Vagina (tissue), 2 donors: Measurements from ENCODE around the gene HOPX. TPM values are rescaled to one million over a fixed set of nuclear protein-coding genes. Genes with fewer than 3 reads are reported as not detected.
A peak's percentile ranks its signal among the peaks of the same experiment; 100 is the strongest.

Experiments used
- DNase-seq, 2 donors: peaks; one replicate each; pipeline ENCODE4 v3.0.0-alpha.2; 2017; ENCODE audit errors: extremely low spot score in 2 of 2
- H3K27ac ChIP-seq: fragments of 200-600 bp; sonication (generic); one replicate; pipeline ENCODE4 v1.5.1; 2019
- H3K27me3 ChIP-seq: fragments of 200-600 bp; sonication (generic); one replicate; pipeline ENCODE4 v1.5.1; 2019
- H3K36me3 ChIP-seq, 2 donors: fragments of 200-600 bp; sonication (generic); one replicate each; pipeline ENCODE4 v1.5.1; 2017 to 2019
- H3K4me1 ChIP-seq: fragments of 200-600 bp; sonication (generic); one replicate; pipeline ENCODE4 v1.5.1; 2019
- H3K4me3 ChIP-seq, 2 donors: fragments of 200-600 bp; sonication (generic); 1 replicate in 1 of 2; 2 replicates in 1 of 2; pipeline ENCODE4 v1.5.1; 2016 to 2019
- H3K9me3 ChIP-seq: fragments of 200-600 bp; sonication (generic); one replicate; pipeline ENCODE4 v1.5.1; 2019
- POLR2A ChIP-seq, 2 donors: fragments of 450-650 bp; IDR thresholded peaks; one replicate each; pipeline ENCODE4 v1.6.1; 2017; ENCODE audit warnings: antibody characterized with exemption in 2 of 2, mild to moderate bottlenecking in 2 of 2, moderate library complexity in 2 of 2
- POLR2AphosphoS5 ChIP-seq, 2 donors: sonication (generic); formaldehyde crosslinking; IDR thresholded peaks; one replicate each; pipeline ENCODE4 v1.9.0; 2017; ENCODE audit warnings: antibody characterized with exemption in 2 of 2, mild to moderate bottlenecking in 2 of 2, low read depth in 1 of 2; ENCODE audit not compliant: insufficient read depth in 1 of 2
- intact Hi-C: fragments of 100-400 bp; cut with DNase I; formaldehyde crosslinking; loops from one replicate; pipeline ENCODE4 v1.15.1; 2023
- total RNA-seq: library from RNA; depleted of rRNA; stranded (reverse); fragments of >200 nt; gene quantifications from one replicate; pipeline ENCODE4 v1.2.3, GENCODE V29; 2016
- TF ChIP-seq, protein P1 (sequence below), 3 experiments: fragments of 450-650 bp in 2 of 3; fragments of 200-600 bp in 1 of 3; sonication (generic) in 1 of 3; IDR thresholded peaks; one replicate each; pipeline ENCODE4 v1.5.1; 2017 to 2019; ENCODE audit warnings: antibody characterized with exemption in 3 of 3, mild to moderate bottlenecking in 2 of 3, moderate library complexity in 2 of 3

HOPX gene
- total RNA-seq, 1 donor from 2014 or later, result 112 TPM

DNA sequence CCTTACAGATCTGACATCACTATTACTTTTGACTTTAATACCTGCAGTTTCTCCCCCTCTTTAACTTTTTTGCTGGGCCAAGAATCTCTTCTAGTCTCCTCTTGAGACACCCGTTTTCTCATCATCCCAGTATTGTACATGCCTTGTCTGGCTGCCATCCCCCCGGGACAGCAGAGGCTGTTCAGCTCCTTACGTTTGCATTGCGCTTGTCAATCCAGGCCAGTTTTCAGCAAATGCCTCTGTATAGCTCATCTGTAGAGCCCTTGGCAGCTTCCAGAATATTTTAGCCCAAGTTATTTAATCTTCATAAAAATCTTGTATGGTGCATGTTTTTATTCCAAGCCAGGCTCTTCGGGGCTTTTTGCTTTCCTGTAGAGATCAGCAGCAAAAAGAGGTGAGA lies 22.3 kb upstream of the HOPX start:
- DNase-seq, result no peak
- H3K27me3 ChIP-seq, result no peaks in the 10 kb centered on the region
- no peaks in the 10 kb centered on the region for H3K36me3 ChIP-seq
- H3K4me1 ChIP-seq, result peaks cover 21% of the 10 kb centered on the region
- intact Hi-C loops, result no loop called here
- peak overlapping the region; percentile 69 for H3K27ac ChIP-seq
- TF ChIP-seq POLR2AphosphoS5 (IDR thresholded peaks at IDR 0.05; ENCODE audit: insufficient read depth in 1 of 2, low read depth in 1 of 2), result no peak
- TF ChIP-seq POLR2A (IDR thresholded peaks at IDR 0.05), result no peak
- TF ChIP-seq, protein P1, sequence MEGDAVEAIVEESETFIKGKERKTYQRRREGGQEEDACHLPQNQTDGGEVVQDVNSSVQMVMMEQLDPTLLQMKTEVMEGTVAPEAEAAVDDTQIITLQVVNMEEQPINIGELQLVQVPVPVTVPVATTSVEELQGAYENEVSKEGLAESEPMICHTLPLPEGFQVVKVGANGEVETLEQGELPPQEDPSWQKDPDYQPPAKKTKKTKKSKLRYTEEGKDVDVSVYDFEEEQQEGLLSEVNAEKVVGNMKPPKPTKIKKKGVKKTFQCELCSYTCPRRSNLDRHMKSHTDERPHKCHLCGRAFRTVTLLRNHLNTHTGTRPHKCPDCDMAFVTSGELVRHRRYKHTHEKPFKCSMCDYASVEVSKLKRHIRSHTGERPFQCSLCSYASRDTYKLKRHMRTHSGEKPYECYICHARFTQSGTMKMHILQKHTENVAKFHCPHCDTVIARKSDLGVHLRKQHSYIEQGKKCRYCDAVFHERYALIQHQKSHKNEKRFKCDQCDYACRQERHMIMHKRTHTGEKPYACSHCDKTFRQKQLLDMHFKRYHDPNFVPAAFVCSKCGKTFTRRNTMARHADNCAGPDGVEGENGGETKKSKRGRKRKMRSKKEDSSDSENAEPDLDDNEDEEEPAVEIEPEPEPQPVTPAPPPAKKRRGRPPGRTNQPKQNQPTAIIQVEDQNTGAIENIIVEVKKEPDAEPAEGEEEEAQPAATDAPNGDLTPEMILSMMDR (IDR thresholded peaks at IDR 0.05), result no peak
- H3K9me3 ChIP-seq, result no peaks in the 10 kb centered on the region
- H3K4me3 ChIP-seq, result no peak overlapping the region

DNA sequence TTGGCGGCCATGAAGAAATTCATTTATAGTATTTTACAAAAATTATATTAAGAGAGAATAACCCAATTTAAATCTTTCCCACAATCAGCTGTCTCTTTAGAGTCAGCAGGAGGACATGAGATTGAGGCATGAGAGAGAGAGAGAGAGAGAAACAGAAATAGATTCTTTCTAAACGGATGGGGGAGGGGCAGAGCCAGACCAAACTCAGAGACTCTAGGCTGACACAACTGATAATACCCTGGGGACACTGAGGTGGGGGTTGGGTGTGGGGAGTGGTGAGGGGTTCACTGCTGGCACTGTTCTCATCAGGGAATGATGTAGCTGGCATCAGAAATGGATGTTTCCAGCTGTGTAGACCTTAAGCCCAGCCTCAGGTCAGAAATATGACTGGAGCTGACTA lies 20.5 kb upstream of the HOPX start:
- Histone ChIP-seq H3K36me3 (no peaks in the 10 kb centered on the region), H3K27ac (no peak overlapping the region), H3K27me3 (no peaks in the 10 kb centered on the region), H3K4me1 (peaks cover 21% of the 10 kb centered on the region), H3K4me3 (no peak overlapping the region), H3K9me3 (no peaks in the 10 kb centered on the region)
- no peak for TF ChIP-seq POLR2AphosphoS5 (IDR thresholded peaks at IDR 0.05; ENCODE audit: insufficient read depth in 1 of 2, low read depth in 1 of 2)
- TF ChIP-seq POLR2A (IDR thresholded peaks at IDR 0.05), result no peak
- TF ChIP-seq, protein P1 (IDR thresholded peaks at IDR 0.05), result no peak
- DNase-seq, result no peak
- intact Hi-C loops, result no loop called here

DNA sequence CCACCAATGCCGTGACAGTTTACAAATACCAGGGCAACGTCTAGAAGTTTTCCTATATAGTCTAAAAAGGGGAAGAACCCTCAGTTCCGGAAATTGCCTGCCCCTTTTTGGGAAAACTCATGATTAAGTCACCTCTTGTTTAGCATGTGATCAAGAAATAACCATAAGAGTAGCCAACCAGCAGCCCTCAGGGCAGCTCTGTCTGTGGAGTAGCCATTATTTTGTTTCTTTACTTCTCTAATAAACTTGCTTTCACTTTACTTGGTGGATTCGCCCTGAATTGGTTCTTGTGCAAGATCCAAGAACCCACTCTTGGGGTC lies 20.0 kb upstream of the HOPX start:
- Histone ChIP-seq H3K27me3 (no peaks in the 10 kb centered on the region), H3K4me3 (no peak overlapping the region), H3K9me3 (no peaks in the 10 kb centered on the region), H3K27ac (no peak overlapping the region), H3K36me3 (no peaks in the 10 kb centered on the region), H3K4me1 (peaks cover 21% of the 10 kb centered on the region)
- TF ChIP-seq POLR2AphosphoS5 (IDR thresholded peaks at IDR 0.05; ENCODE audit: insufficient read depth in 1 of 2, low read depth in 1 of 2) (no peak), POLR2A (IDR thresholded peaks at IDR 0.05) (no peak)
- TF ChIP-seq, protein P1 (IDR thresholded peaks at IDR 0.05), result no peak
- no peak for DNase-seq
- intact Hi-C loops, result no loop called here

- DNase-seq, result no peak
- TF ChIP-seq, protein P1 (IDR thresholded peaks at IDR 0.05), result no peak
- TF ChIP-seq POLR2A (IDR thresholded peaks at IDR 0.05), result no peak
- TF ChIP-seq POLR2AphosphoS5 (IDR thresholded peaks at IDR 0.05; ENCODE audit: insufficient read depth in 1 of 2, low read depth in 1 of 2), result no peak
Observed at GRCh38 chr4:56699537-56700105, 18.5 kb upstream of the HOPX start.

GRCh38 chr4:56698329-56698728 lies 17.2 kb upstream of the HOPX start:
- H3K27ac ChIP-seq, result no peak overlapping the region
- intact Hi-C loops, result no loop called here

More at GRCh38 chr4:56699537-56700105, 18.5 kb upstream of the HOPX start:
- Histone ChIP-seq H3K27me3 (no peaks in the 10 kb centered on the region), H3K4me3 (no peak overlapping the region), H3K27ac (no peak overlapping the region), H3K4me1 (peaks cover 17% of the 10 kb centered on the region), H3K9me3 (no peaks in the 10 kb centered on the region), H3K36me3 (no peaks in the 10 kb centered on the region)
- intact Hi-C loops, result no loop called here

More at GRCh38 chr4:56698329-56698728, 17.2 kb upstream of the HOPX start:
- Histone ChIP-seq H3K9me3 (no peaks in the 10 kb centered on the region), H3K36me3 (no peaks in the 10 kb centered on the region), H3K4me3 (no peak overlapping the region), H3K27me3 (no peaks in the 10 kb centered on the region), H3K4me1 (peaks cover 5% of the 10 kb centered on the region)
- TF ChIP-seq POLR2AphosphoS5 (IDR thresholded peaks at IDR 0.05; ENCODE audit: insufficient read depth in 1 of 2, low read depth in 1 of 2), result no peak
- TF ChIP-seq POLR2A (IDR thresholded peaks at IDR 0.05), result no peak
- TF ChIP-seq, protein P1 (IDR thresholded peaks at IDR 0.05), result no peak
- no peak for DNase-seq
